Mesodermal cell (in vitro differentiated cells): Measurements from ENCODE around the gene COL4A2.

Source experiments
- H3K27ac ChIP-seq: 2 replicates; pipeline ENCODE4 v1.7.0; 2013; ENCODE audit warnings: mild to moderate bottlenecking, low read depth, low read length, moderate library complexity; ENCODE audit not compliant: severe bottlenecking
- H3K36me3 ChIP-seq: 2 replicates; pipeline ENCODE4 v1.7.1; 2013; ENCODE audit warnings: mild to moderate bottlenecking, low read length, moderate library complexity; ENCODE audit not compliant: control insufficient read depth, insufficient read depth
- H3K4me1 ChIP-seq: one replicate; pipeline ENCODE4 v1.7.1; 2013; ENCODE audit warnings: mild to moderate bottlenecking, low read length; ENCODE audit not compliant: insufficient read depth, control insufficient read depth, poor library complexity, severe bottlenecking
- H3K4me3 ChIP-seq: 2 replicates; pipeline ENCODE4 v1.7.0; 2013; ENCODE audit warnings: low read length, control low read depth, mild to moderate bottlenecking; ENCODE audit not compliant: insufficient read depth, poor library complexity, severe bottlenecking; ENCODE audit errors: extremely low read depth
- H3K9me3 ChIP-seq: 2 replicates; pipeline ENCODE4 v1.7.1; 2013; ENCODE audit warnings: mild to moderate bottlenecking, low read length, moderate library complexity; ENCODE audit not compliant: control insufficient read depth
- WGBS, 2 experiments: methylation state at CpG; one replicate each; pipeline ENCODE4 v1.1.5; 2013; ENCODE audit warnings: missing lambda C conversion rate in 2 of 2; ENCODE audit not compliant: insufficient coverage in 2 of 2; 5-methylcytosine and 5-hydroxymethylcytosine counted together

COL4A2 gene

DNA sequence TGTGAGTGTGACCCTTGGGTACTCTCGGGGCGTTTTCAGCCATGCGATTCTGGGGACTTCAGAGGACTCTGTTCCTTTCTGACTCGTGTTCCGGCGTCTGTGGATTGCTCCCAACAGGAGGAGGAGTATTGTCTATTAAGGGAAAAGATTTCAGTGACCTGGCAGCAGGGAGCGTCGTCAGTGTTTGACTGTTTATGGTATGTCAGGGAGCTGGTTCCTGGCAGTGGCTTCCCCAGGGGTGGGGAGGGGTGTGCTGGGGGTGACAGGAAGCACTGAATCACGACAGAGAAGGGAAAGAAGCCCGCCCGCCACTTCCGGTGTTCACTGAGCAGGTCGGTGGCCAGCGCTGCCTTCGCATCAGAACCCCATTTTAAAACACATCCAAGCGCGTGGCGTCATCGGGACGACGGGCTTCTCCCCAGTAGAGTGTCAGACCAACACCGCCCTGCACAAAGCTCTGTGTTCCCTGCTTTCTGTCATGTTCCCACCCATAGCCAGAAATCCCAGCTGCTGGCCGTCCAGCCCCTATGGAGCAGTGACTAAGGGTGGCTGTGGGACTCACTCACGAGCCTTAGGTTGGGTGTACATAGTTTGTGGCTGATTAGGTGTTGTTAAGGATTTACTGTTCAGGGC, 33.8 kb downstream of the COL4A2 start:
- WGBS, 2 experiments: 68 to 73% methylated on average over 17 to 23 of the region's 24 CpGs
- Histone ChIP-seq H3K27ac (peak overlapping the region; percentile 89), H3K9me3 (no peaks in the 10 kb centered on the region), H3K36me3 (peaks cover 64% of the 10 kb centered on the region), H3K4me3 (no peak overlapping the region), H3K4me1 (peaks cover 65% of the 10 kb centered on the region)

GRCh38 chr13:110341445-110342244, 34.6 kb downstream of the COL4A2 start:
- WGBS, 2 experiments: 84 to 85% methylated on average over 10 to 14 of the region's 14 CpGs

GRCh38 chr13:110342474-110342873, 35.4 kb downstream of the COL4A2 start:
- Histone ChIP-seq H3K4me3 (no peak overlapping the region), H3K4me1 (peaks cover 61% of the 10 kb centered on the region), H3K36me3 (peaks cover 58% of the 10 kb centered on the region), H3K9me3 (no peaks in the 10 kb centered on the region), H3K27ac (no peak overlapping the region)
- 88 to 93% methylated on average over 7 to 9 of the region's 9 CpGs for WGBS, 2 experiments

More at GRCh38 chr13:110341445-110342244, 34.6 kb downstream of the COL4A2 start:
- Histone ChIP-seq H3K4me3 (no peak overlapping the region), H3K27ac (peak overlapping the region; percentile 89), H3K36me3 (peaks cover 60% of the 10 kb centered on the region), H3K9me3 (no peaks in the 10 kb centered on the region), H3K4me1 (peaks cover 61% of the 10 kb centered on the region)

DNA sequence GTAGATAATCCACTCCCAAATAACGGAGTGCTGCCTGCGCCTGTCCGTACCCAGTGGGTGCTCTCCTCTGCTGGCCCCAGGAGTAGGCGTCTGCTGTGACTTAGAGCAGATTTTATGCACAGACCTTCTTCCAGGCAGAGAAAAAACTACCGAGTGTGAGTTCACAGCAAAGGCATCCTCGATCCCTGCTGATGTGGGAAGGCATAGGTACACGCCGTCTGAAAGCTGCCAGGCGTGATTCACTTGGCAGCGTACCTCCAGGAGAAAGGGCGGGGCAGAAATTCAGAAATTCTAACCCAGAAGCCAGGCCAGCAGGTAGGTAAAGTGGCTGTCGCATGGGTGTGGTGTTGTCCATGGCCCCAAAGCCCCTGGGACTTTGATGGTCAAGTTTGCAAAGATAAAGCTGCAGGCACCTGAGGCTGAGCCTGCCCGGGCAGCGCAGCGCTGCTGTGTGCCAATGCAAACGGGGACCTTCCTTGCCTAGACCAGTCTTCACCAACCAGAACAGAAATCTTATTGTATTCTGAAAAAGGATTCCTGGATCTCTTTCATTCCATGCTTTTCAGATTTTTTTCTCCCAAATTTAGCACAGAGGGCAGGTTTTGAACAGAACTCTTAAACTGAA, 36.3 kb downstream of the COL4A2 start:
- peaks cover 58% of the 10 kb centered on the region for H3K36me3 ChIP-seq
- peaks cover 61% of the 10 kb centered on the region for H3K4me1 ChIP-seq
- no peak overlapping the region for H3K4me3 ChIP-seq
- 92 to 98% methylated on average over 12 to 16 of the region's 16 CpGs for WGBS, 2 experiments
- no peak overlapping the region for H3K27ac ChIP-seq
- H3K9me3 ChIP-seq: no peaks in the 10 kb centered on the region

GRCh38 chr13:110344320-110344719, 37.2 kb downstream of the COL4A2 start:
- no peak overlapping the region for H3K4me3 ChIP-seq
- H3K4me1 ChIP-seq: peaks cover 56% of the 10 kb centered on the region
- H3K9me3 ChIP-seq: no peaks in the 10 kb centered on the region
- H3K36me3 ChIP-seq: peaks cover 63% of the 10 kb centered on the region
- 86 to 100% methylated on average over 3 to 4 of the region's 5 CpGs for WGBS, 2 experiments
- no peak overlapping the region for H3K27ac ChIP-seq

DNA sequence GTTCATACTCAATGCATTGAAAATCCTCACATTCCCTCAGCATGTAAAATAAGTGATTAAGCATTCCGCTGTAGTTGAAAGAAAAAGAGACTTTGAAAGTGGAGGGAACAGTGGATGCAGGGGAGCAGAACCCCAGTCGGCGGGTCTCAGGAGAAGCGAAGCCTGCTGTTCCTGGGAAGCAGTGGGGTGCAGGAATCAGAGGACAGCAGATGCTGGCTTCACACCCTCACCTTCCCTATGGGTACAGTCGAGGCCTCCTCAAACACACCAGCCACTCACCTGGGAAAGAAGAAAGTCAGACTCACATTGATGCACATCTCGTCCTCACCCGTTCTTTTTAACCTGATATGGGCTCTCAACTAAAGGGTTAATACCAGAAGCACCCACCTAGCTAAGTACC, 38.2 kb downstream of the COL4A2 start:
- H3K36me3 ChIP-seq: peaks cover 65% of the 10 kb centered on the region
- WGBS, 2 experiments: 91 to 98% methylated on average over 5 of the region's 7 CpGs
- no peaks in the 10 kb centered on the region for H3K9me3 ChIP-seq
- peaks cover 53% of the 10 kb centered on the region for H3K4me1 ChIP-seq
- no peak overlapping the region for H3K27ac ChIP-seq
- H3K4me3 ChIP-seq: no peak overlapping the region

GRCh38 chr13:110345701-110346100, 38.6 kb downstream of the COL4A2 start:
- Histone ChIP-seq H3K36me3 (peaks cover 69% of the 10 kb centered on the region), H3K4me3 (no peak overlapping the region), H3K27ac (no peak overlapping the region), H3K9me3 (no peaks in the 10 kb centered on the region), H3K4me1 (peaks cover 50% of the 10 kb centered on the region)
- 88 to 95% methylated on average over 1 to 4 of the region's 4 CpGs for WGBS, 2 experiments

DNA sequence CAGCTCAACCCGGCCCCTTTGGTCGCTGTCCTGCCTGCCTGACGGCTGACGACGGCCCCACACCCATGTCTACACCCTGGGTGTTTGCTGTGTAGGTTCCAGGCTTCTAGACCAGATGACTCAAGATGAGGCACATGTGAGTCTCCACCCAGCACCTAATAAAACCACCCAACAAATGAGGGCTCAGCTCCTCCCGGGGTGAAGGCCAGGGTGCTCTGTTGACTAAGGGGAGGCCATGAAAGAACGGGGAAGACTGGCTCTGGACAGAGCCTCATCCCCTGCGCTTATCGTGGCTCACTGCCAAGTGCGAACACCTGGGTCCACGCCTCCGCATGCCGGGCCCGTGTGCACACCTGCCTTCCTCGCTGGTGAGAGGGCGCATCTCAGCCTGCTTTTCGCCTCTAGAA, 39.6 kb downstream of the COL4A2 start:
- Histone ChIP-seq H3K4me1 (peaks cover 43% of the 10 kb centered on the region), H3K36me3 (peaks cover 76% of the 10 kb centered on the region), H3K9me3 (no peaks in the 10 kb centered on the region), H3K27ac (no peak overlapping the region), H3K4me3 (no peak overlapping the region)
- 94 to 96% methylated on average over 13 to 14 of the region's 17 CpGs for WGBS, 2 experiments

- Histone ChIP-seq H3K4me1 (peaks cover 44% of the 10 kb centered on the region), H3K36me3 (peaks cover 79% of the 10 kb centered on the region), H3K4me3 (no peak overlapping the region), H3K9me3 (no peaks in the 10 kb centered on the region), H3K27ac (peak overlapping the region; percentile 69)
- 92 to 97% methylated on average over 3 of the region's 3 CpGs for WGBS, 2 experiments
These were observed 40.0 kb downstream of the COL4A2 start for GRCh38 chr13:110347088-110347487.

- no peak overlapping the region for H3K4me3 ChIP-seq
- H3K9me3 ChIP-seq: no peaks in the 10 kb centered on the region
- 85 to 88% methylated on average over 17 of the region's 18 CpGs for WGBS, 2 experiments
- H3K36me3 ChIP-seq: peaks cover 79% of the 10 kb centered on the region
- peaks cover 43% of the 10 kb centered on the region for H3K4me1 ChIP-seq
- H3K27ac ChIP-seq: peak overlapping the region; percentile 69
These were observed 40.6 kb downstream of the COL4A2 start for GRCh38 chr13:110347535-110348308.
